ENCODE results near the gene C1orf210.

Gene C1orf210

DNA sequence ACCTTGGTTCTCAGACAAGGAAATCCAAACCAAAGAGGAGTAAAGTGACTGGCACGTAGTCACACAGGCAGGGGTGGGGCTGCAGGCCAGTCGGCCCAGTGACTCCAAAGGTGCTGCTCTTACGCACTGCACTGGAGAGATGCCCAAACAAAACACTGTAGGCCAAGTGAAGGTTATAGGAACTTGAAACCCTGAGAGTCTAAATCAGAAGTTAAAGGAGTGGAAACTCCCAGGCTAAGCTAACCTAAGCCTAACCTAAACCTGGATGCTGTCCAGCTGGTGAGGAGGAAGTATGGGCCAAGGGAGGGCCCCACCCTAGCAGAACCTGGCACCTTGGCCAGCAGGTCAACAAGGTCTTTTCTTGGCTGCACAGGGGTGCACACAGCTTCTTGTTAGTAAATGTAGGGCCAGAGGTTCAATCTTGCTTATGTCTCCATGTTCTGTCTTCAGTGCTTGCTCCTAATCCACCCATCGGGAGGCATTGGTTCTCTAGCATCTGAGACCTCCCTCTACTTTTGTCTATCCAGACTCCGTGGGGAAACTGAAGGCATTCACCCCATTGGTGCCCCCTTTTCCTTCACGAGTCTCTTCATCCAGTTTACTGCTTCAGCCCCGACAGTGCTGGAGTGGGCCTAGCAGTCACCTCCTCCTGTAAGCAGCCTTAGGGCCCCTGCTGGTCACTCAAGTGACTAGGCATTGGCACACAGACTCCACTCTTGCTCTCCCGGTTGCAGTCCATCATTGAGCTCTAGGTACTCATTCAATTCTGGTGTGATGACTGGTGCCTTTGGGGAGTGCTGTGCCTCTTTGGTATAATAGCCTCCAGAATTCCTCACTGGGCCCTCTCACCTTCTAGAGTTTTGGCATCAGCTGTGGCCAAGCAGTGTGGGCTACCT is 28.5 kb downstream of the C1orf210 start:
- DNase-seq (ENCODE audit: low read depth, low spot score) = no peak
- no peak overlapping the region for H3K4me3 ChIP-seq (ENCODE audit: low read length)

DNA sequence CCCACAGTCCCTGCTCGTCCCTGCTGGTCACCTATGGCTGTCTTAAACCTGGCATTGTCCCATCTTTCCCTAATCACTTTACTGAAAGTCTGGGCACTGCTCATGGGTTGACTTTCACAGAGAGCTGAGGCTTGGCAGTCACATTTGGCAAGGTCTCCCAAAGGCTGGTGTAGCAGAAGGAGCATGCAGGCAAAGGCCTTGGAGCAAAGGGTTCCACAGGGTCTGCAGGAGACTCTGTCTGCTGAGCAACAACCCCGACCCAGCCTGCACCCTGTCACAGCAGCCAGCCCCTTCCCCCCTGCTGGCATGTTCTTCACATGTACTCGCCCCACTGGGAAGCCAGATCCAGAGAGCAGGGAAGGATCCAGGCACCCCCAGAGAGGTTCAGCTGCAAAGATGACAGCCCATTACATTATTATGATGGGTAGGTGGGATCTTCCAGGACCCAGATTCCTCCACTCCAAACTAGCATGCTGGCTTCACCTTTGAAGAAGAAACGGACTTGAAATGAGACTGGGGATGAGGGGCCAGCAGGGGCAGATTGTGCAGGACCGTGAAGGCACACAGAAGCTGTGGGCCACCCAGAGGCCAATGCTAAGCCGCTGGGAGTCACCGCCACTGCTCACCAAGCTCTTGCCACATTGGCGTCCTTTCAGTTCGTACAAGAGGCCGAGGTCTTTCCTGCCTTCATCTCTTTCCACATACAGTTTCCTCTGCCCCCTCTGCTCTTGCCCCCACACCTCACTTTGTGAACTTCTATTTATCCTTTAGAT is 29.8 kb downstream of the C1orf210 start:
- DNase-seq (ENCODE audit: low read depth, low spot score) = no peak

DNA sequence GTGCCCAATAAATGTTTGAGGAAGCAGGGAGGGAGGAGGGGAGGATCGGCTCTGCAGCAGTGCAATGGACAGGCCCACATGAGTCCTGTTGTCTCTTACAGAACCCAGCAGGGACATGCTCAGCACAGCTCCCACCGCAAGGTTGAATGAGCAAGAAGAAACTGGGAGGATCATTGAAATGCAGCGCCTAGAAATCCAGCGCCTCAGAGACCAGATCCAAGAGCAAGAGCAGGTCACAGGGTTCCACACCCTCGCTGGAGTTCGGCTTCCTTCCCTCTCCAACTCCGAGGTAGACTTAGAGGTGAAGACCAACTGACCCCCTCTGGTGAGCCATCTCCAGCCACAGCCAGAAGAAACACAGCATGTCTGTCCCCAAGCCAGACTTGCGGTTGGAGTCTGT is 31.5 kb downstream of the C1orf210 start:
- no peak for DNase-seq (ENCODE audit: low read depth, low spot score)
- no peak overlapping the region for H3K4me3 ChIP-seq (ENCODE audit: low read length)

More for the DNA sequence above, 29.8 kb downstream of the C1orf210 start:
- no peak overlapping the region for H3K4me3 ChIP-seq (ENCODE audit: low read length)

DNA sequence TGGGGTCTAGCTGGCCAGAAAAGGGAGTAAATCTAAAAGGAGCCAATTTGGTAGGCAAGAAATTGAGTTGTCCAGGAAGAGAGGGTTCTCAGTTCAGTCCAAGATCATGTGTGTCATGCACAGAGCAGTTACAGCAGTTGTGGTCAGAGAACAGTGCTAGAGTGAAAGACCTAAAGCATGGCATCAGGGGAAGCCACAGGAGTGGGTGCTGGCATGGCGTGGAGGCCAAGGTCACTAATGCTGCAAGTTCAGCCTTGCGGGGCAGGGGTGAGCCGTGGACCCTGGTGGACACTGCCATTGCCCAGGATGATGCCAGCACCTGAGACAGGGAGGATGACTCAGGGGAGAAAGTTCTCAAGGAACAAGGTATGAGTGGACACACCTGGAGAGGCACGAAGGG is 32.2 kb downstream of the C1orf210 start:
- H3K4me3 ChIP-seq (ENCODE audit: low read length) = no peak overlapping the region
- no peak for DNase-seq (ENCODE audit: low read depth, low spot score)

DNA sequence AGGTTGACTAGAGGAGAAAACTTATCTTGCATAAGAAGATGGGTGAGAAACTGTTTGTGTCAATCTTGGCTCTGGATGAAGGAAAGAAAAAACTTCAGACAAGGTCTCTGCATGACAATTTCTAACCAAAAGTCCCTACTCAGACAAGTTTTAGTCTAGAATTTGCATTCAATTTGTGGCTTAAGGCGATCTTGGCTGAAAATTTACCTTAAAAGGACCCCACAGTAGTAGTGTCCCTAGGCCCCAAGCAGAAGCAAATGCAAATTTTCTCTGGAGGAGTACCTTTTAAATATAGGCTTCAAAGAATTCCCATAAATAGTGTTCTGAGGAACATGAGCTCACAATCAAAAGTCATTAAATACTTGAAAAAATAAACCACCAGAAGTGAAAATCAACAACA is 33.2 kb downstream of the C1orf210 start:
- H3K4me3 ChIP-seq (ENCODE audit: low read length) = no peak overlapping the region
- DNase-seq (ENCODE audit: low read depth, low spot score) = no peak

DNA sequence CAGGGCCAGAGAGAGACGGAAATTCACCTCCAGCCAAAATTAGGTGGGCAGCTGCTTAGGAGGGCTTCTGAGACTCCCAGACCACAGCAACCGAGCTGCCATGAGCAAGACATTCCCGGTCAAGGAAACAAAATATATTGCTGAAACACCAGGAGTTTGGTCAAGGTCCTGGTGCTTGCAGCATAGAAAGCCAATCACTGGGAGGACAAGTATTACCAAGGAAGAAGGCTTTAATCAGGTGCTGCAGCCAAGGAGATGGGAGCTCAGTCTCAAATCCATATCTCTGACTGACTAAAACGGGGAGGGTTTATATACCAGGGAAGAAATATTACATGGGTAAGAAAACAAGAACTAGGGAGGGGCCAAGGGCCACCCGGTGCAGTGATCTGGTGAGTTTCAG is 34.4 kb downstream of the C1orf210 start:
- H3K4me3 ChIP-seq (ENCODE audit: low read length) = no peak overlapping the region
- DNase-seq (ENCODE audit: low read depth, low spot score) = no peak

DNA sequence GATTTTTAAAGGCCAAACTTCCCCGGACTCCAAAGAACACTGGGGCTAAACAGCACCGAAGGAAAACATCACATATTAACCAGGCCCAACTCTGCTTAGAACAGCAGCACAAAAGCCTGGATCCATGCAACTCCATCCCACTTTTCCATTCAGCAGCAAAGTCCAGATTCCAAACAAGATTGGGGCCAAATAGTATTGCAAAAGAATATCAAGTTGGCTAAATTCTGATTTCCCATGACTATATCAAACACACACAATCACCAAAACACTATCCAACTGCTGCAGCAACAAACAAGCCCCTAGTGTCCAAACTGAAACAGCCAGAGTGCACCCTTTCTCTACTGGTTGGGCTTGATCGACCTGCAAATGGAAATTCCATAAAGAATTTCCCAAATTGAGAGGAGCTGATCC is 35.0 kb downstream of the C1orf210 start:
- no peak for DNase-seq (ENCODE audit: low read depth, low spot score)
- H3K4me3 ChIP-seq (ENCODE audit: low read length) = no peak overlapping the region

DNA sequence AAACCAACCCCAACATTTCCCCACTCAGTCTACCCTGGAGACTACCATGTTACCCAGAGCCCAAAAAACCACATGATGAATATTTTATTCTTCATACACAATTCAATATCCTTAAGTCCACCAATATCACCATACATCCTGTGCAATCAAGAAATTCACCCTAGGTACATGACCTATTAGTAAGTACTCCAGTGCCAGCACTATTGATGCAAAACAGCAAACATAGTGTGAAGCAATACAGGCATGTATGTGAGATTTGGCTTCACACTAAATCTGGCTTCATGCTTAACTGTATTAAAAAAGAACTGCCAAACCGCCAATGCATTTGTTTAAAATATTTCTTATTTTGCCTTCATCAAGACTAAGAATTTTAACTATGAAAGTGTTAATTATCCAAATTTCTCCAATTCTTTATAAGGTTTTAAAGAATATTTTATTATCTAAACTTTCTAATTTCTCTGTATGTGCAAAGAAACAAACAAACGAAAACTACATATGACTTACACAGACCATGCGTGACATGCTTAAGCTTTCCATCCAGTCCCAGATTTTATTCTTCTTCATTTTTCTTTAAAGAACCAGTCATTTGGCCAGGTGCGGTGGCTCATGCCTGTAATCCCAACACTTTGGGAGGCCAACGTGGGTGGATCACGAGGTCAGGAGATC is 38.0 kb downstream of the C1orf210 start:
- DNase-seq (ENCODE audit: low read depth, low spot score) = no peak
- no peak overlapping the region for H3K4me3 ChIP-seq (ENCODE audit: low read length)

DNA sequence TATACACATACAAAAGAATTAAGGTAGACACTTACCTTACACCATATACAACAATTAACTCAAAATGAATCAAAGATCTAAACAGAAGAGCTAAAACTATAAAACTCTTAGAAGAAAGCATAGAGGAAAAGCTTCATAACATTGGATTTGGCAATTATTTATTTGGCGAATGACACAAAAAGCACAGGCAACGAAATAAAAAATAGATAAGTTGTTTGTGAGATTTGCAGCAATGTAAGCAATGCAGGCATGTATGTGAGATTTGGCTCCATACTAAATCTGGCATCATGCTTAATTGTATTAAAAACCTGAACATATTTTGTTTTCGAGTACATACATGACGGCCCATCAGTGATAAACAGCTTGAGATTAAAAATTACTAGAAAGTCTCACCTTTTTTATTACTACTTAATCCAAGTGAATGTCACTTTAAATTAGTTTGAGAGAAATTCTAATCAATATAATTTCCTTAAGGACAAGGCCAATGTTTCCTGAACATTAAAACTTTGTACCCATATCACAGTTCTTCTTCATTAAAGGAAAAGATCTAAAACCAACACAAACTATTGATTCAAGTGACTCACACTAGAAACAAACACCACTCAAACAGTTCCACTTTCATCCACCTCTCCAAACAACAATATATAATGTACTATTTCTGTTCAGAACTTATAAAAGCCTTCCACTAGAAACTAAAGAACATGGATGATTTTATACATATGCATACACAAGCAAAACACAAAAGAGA is 38.7 kb downstream of the C1orf210 start:
- no peak overlapping the region for H3K4me3 ChIP-seq (ENCODE audit: low read length)
- no peak for DNase-seq (ENCODE audit: low read depth, low spot score)

DNA sequence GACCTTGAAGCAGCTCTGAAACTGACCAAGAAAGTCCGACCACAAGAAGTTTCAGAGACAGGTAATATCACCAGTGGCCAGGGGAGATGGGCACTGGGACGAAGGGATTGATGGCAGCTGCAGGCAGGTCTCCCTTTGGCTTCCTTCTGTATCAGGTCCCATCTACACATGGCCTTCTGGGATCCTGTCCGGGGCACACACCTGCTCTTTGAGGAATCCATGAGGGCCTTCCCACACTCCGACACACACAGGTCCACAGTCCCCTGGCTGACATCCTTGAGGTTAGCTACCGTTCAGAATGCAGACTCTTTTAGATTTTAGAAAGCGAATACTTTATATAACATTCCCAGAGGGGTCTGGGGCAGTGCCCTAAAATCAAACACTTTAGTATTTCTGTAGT is 42.1 kb downstream of the C1orf210 start:
- H3K4me3 ChIP-seq (ENCODE audit: low read length) = no peak overlapping the region
- DNase-seq (ENCODE audit: low read depth, low spot score) = no peak

DNA sequence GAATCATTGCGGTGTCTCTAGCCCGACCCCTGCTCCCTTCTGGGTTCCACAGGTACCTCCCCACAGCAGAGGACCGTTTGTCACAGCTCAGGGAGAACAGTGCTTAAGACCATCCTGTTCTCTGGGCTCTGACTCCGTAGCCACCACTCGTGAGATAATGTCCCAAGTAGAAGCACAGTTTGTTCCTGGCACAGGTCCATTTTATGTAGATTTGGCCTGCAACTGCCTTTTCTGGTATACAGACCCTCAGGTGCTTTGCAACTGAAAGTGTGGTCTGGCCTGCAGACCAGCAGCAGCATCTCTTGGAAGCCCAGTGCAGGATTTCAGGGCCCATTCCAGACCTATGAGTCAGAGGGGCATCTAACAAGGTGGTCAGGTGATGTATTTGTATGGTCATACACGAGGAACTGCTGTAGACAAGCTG is 44.0 kb downstream of the C1orf210 start:
- H3K4me3 ChIP-seq (ENCODE audit: low read length) = no peak overlapping the region
- no peak for DNase-seq (ENCODE audit: low read depth, low spot score)

DNA sequence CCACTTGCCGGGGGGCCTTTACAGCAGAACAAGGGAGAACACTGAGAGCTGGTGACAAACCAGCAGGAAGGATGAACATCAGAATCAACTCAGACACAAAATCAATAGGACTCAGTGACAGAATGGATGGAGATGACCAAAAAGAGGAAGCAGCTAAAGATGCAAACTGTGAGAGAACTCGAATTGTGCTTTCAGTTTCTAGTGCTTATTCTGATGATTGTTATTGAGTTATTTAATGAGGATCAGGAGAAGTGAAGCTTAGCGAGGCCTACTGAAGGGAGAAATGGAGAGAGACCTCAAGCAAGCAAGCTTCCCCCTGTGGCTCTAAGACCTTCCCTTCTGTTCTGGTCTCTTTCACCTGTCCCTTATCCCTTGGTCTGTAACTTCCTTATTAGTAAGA is 45.9 kb downstream of the C1orf210 start:
- no peak overlapping the region for H3K4me3 ChIP-seq (ENCODE audit: low read length)

DNA sequence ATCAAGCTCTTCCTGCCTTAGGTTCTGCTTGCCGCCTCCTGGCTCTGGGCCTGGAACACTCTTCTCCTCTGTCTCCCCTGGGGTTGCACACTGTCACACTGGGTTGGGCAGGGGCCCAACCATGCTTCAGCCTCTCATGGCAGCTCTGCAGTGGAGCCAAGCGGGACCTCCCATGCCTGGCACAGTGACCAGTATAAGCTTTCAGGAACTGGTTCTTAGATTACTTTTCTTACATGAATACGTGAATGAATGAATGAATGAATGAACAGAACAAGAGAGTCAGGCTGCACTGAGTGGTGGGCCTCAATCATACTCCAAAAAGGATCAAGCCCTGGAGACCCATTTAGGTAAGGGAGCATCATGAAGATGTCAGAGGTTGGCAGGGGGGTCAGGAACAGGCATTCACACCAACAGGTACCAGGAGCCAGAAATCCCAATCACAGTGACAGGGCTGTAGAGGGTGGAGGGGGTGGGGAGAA is 46.4 kb downstream of the C1orf210 start:
- no peak for DNase-seq (ENCODE audit: low read depth, low spot score)
- no peak overlapping the region for H3K4me3 ChIP-seq (ENCODE audit: low read length)

More for the DNA sequence above, 45.9 kb downstream of the C1orf210 start:
- no peak for DNase-seq (ENCODE audit: low read depth, low spot score)

DNA sequence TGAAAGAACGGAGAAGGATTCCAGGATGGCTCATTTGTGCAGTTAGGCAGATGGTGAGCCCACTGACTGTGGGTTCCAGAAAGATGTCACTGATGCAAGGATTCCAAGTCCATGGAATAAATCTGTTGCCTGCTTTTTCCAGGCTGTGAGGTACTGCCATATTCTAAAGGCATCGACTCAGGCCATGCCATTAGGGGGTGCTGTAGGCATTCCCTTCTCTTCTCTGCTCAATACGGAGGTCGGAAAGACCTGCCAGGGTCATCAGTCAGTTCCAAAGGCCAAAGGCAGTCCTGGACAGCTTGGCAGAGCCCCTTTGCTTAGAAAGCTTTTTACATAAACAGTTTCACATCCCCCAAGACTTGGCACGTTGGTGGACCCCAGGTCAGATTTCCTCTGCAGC is 47.3 kb downstream of the C1orf210 start:
- no peak for DNase-seq (ENCODE audit: low read depth, low spot score)
- H3K4me3 ChIP-seq (ENCODE audit: low read length) = no peak overlapping the region

DNA sequence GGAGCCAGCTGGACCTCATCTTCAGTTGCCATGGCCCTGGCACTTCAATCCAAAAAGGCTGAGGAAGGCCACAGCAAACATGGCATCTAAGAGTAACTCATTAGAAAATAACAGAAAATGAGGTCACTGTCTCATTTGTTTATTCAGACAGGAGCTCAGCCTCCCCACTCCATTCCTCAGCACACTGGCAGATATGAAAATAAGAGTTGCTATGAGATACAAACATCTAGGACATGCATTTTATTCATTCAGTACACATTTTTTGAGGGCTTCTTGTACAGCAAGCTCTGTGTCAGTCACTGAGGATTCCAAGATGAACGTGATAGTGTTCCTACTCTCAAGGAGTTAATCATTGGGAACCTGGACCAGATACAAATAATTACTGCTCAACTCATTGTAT is 48.3 kb downstream of the C1orf210 start:
- H3K4me3 ChIP-seq (ENCODE audit: low read length) = no peak overlapping the region
- no peak for DNase-seq (ENCODE audit: low read depth, low spot score)

DNA sequence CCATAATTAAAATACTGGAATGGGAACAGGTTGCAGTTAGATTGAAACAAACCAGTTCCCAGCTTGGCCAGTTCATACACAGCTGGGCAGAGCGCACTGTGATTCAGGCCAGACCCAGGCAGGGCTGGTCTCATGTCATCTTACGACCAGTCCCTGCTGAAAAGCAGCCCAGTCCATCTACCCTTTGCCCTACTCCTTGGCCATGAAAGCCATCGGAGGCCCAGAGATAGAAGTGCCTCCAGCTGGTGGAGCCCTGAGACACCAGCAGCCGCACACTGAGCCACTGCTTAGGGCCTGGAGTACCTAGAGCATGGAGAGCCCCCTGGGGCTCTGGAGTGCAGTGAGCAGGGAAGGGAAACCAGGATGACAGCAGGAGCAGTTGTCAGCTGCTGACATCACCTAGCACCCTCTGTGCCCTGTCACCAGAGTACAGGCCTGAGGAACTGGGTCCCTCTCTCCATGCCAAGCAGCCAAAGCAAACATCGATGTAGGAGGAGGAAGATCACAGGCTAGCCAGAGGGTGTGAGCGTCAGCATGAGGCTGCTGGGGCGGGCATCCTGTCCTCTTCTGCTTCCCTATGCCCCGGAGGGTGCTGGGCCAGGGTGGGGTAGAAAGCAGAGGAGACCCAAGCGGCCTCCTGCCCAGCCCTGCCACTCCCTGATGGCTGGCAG is 49.8 kb downstream of the C1orf210 start:
- no peak for DNase-seq (ENCODE audit: low read depth, low spot score)
- H3K4me3 ChIP-seq (ENCODE audit: low read length) = no peak overlapping the region

DNA sequence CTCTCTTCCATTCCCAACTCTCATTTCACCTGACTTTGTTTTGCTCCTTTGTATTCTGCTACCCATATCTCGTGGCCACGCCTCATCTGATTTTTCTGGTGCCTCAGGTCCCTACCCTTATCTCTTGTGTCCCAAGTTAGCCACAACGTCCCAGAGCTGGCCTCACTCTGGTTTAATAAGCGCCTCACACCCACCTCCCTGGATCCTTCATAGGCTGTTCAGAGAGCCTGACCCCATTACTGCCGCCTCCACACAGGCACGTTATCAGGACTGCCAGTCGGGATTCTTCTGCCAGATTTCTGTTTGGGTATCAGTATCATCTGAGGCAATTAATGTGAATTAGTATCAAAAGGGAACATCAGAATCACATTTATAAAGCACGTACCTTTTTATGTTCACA is 50.3 kb downstream of the C1orf210 start:
- no peak for DNase-seq (ENCODE audit: low read depth, low spot score)

DNA sequence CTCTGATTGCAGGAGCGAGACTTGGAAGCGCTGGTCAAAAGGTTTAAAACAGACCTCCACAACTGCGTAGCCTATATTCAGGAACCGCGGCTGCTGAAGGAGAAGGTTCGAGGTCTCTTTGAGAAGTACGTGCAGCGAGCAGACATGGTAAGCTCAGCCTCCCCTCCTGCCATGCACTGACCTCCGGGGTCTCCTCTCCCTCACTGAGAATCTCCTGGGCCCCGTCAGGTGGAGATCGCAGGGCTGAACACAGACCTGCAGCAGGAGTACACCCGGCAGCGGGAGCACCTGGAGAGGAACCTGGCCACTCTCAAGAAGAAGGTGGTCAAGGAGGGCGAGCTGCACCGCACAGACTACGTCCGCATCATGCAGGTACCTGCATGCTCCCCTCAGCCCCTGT is 51.1 kb downstream of the C1orf210 start:
- no peak for DNase-seq (ENCODE audit: low read depth, low spot score)
- H3K4me3 ChIP-seq (ENCODE audit: low read length) = no peak overlapping the region

More for the DNA sequence above, 50.3 kb downstream of the C1orf210 start:
- no peak overlapping the region for H3K4me3 ChIP-seq (ENCODE audit: low read length)

DNA sequence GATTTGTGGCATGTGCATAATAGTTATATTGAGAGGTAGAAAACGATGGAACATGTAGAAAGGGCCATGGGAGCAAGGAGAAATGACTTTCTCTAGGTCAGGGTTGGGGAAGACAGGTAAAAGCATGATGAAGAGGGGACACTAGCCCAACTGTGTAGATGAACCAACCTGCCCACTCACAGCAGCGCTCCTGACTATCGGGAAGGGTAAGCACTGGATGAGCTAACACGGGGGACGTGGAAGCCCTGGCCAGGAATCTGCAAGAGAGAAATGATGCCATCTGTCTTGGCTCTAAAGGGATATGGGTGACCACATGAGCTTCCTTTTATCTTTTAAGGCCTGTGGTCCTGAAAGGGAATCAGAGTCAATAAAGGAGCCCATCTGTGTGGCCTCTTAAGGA is 51.8 kb downstream of the C1orf210 start:
- DNase-seq (ENCODE audit: low read depth, low spot score) = no peak
- no peak overlapping the region for H3K4me3 ChIP-seq (ENCODE audit: low read length)

All from Jurkat, Clone E6-1 (cell line).